Tibial nerve (tissue), 4 donors: ENCODE measurements around the gene TMEM44. TPM values are rescaled to one million over a fixed set of nuclear protein-coding genes. Genes with fewer than 3 reads are reported as not detected.

ENCODE experiments used
- DNase-seq, 2 donors: peaks; one replicate each; pipeline ENCODE4 v3.0.0-alpha.2; 2019; ENCODE audit warnings: low spot score in 2 of 2
- H3K27ac ChIP-seq, 4 donors: fragments of 200-600 bp; sonication (generic) in 3 of 4; one replicate each; pipeline ENCODE4 v1.5.1; 2017 to 2019; ENCODE audit warnings: mild to moderate bottlenecking in 1 of 4
- H3K27me3 ChIP-seq, 2 donors: fragments of 200-600 bp; sonication (generic) in 1 of 2; one replicate each; pipeline versions ENCODE4 v1.5.1 to v1.6.0; 2017 to 2019
- H3K36me3 ChIP-seq, 3 donors: fragments of 200-600 bp; sonication (generic); one replicate each; pipeline ENCODE4 v1.5.1; 2018 to 2019
- H3K4me1 ChIP-seq, 4 donors: fragments of 200-600 bp; sonication (generic) in 3 of 4; one replicate each; pipeline ENCODE4 v1.5.1; 2017 to 2019
- H3K4me3 ChIP-seq, 4 donors: fragments of 200-600 bp; sonication (generic) in 3 of 4; one replicate each; pipeline ENCODE4 v1.5.1; 2017 to 2019; ENCODE audit warnings: mild to moderate bottlenecking in 1 of 4, moderate library complexity in 1 of 4
- H3K9me3 ChIP-seq, 4 donors: fragments of 200-600 bp; sonication (generic) in 3 of 4; one replicate each; pipeline ENCODE4 v1.5.1; 2017 to 2019
- CTCF ChIP-seq, 5 experiments: fragments of 200-600 bp in 3 of 5; fragments of 450-650 bp in 2 of 5; sonication (generic) in 3 of 5; IDR thresholded peaks; one replicate each; pipeline ENCODE4 v1.5.1; 2016 to 2019; ENCODE audit warnings: antibody characterized with exemption in 5 of 5, mild to moderate bottlenecking in 3 of 5, moderate library complexity in 2 of 5
- EP300 ChIP-seq, 2 donors: sonication (generic); formaldehyde crosslinking; IDR thresholded peaks; one replicate each; pipeline ENCODE4 v1.6.1; 2017; ENCODE audit warnings: antibody characterized with exemption in 2 of 2, mild to moderate bottlenecking in 1 of 2
- POLR2A ChIP-seq, 2 donors: fragments of 450-650 bp; IDR thresholded peaks; one replicate each; pipeline ENCODE4 v1.6.1; 2017; ENCODE audit warnings: antibody characterized with exemption in 2 of 2, mild to moderate bottlenecking in 2 of 2, moderate library complexity in 2 of 2
- WGBS, 2 donors: methylation state at CpG; one replicate each; pipeline ENCODE4 v1.1.5; 2018; 5-methylcytosine and 5-hydroxymethylcytosine counted together
- total RNA-seq, 4 donors: library from RNA; depleted of rRNA; stranded (reverse); fragments of >200 nt; gene quantifications; one replicate each; pipeline ENCODE4 v1.1.0, GENCODE V29; 2016

Gene TMEM44
- total RNA-seq, 4 donors from 2014 or later: 14.9 to 17.4 (median 16.5) TPM

- peaks cover 0 to 37% (median 0%) of the 10 kb centered on the region in 3 donors for H3K36me3 ChIP-seq
- H3K9me3 ChIP-seq: no peaks in the 10 kb centered on the region
- no peak overlapping the region for H3K27ac ChIP-seq
- no peak overlapping the region for H3K4me3 ChIP-seq
- DNase-seq: no peak
- no peak for TF ChIP-seq CTCF (IDR thresholded peaks at IDR 0.05)
- no peak for TF ChIP-seq EP300 (IDR thresholded peaks at IDR 0.05)
- no peak for TF ChIP-seq POLR2A (IDR thresholded peaks at IDR 0.05)
- 72 to 81% methylated on average over 8 of the region's 8 CpGs for WGBS, 2 donors
- H3K4me1 ChIP-seq: no peaks in the 10 kb centered on the region
- H3K27me3 ChIP-seq: no peaks in the 10 kb centered on the region
Observed at GRCh38 chr3:194612221-194612620, 21.0 kb downstream of the TMEM44 start.

GRCh38 chr3:194610689-194611088, 22.5 kb downstream of the TMEM44 start:
- TF ChIP-seq POLR2A (IDR thresholded peaks at IDR 0.05): no peak
- TF ChIP-seq CTCF (IDR thresholded peaks at IDR 0.05): no peak
- no peak for TF ChIP-seq EP300 (IDR thresholded peaks at IDR 0.05)
- no peaks in the 10 kb centered on the region for H3K27me3 ChIP-seq
- H3K27ac ChIP-seq: no peak overlapping the region
- no peak overlapping the region for H3K4me3 ChIP-seq
- H3K4me1 ChIP-seq: no peaks in the 10 kb centered on the region
- H3K36me3 ChIP-seq: peaks cover 0 to 32% (median 0%) of the 10 kb centered on the region in 3 donors
- DNase-seq: no peak
- H3K9me3 ChIP-seq: no peaks in the 10 kb centered on the region
- WGBS, 2 donors: 95 to 99% methylated on average over 3 of the region's 3 CpGs

GRCh38 chr3:194609601-194610000, 23.6 kb downstream of the TMEM44 start:
- Histone ChIP-seq H3K4me1 (no peaks in the 10 kb centered on the region), H3K27ac (no peak overlapping the region)
- 84 to 94% methylated on average over 13 of the region's 13 CpGs for WGBS, 2 donors

GRCh38 chr3:194608981-194609380, 24.2 kb downstream of the TMEM44 start:
- H3K27ac ChIP-seq: no peak overlapping the region
- no peak for TF ChIP-seq CTCF (IDR thresholded peaks at IDR 0.05)
- TF ChIP-seq POLR2A (IDR thresholded peaks at IDR 0.05): no peak
- WGBS, 2 donors: 87 to 88% methylated on average over 9 of the region's 9 CpGs
- no peak for DNase-seq
- no peaks in the 10 kb centered on the region for H3K9me3 ChIP-seq
- H3K4me1 ChIP-seq: no peaks in the 10 kb centered on the region
- no peaks in the 10 kb centered on the region for H3K27me3 ChIP-seq
- no peak overlapping the region for H3K4me3 ChIP-seq
- peaks cover 0 to 34% (median 0%) of the 10 kb centered on the region in 3 donors for H3K36me3 ChIP-seq

More at GRCh38 chr3:194609601-194610000, 23.6 kb downstream of the TMEM44 start:
- Histone ChIP-seq H3K36me3 (peaks cover 0 to 28% (median 0%) of the 10 kb centered on the region in 3 donors), H3K27me3 (no peaks in the 10 kb centered on the region), H3K4me3 (no peak overlapping the region), H3K9me3 (no peaks in the 10 kb centered on the region)
- no peak for DNase-seq
- no peak for TF ChIP-seq CTCF (IDR thresholded peaks at IDR 0.05)
- no peak for TF ChIP-seq EP300 (IDR thresholded peaks at IDR 0.05)

- no peak for DNase-seq
- Histone ChIP-seq H3K9me3 (no peaks in the 10 kb centered on the region), H3K27ac (no peak overlapping the region), H3K36me3 (peaks cover 0 to 36% (median 0%) of the 10 kb centered on the region in 3 donors), H3K4me3 (no peak overlapping the region), H3K27me3 (no peaks in the 10 kb centered on the region), H3K4me1 (no peaks in the 10 kb centered on the region)
- TF ChIP-seq CTCF (IDR thresholded peaks at IDR 0.05) (no peak), EP300 (IDR thresholded peaks at IDR 0.05) (no peak), POLR2A (IDR thresholded peaks at IDR 0.05) (no peak)
- 68 to 75% methylated on average over 10 of the region's 10 CpGs for WGBS, 2 donors
Observed at GRCh38 chr3:194607592-194608389, 25.4 kb downstream of the TMEM44 start.
